VCaP (cell line): ENCODE data around the gene VIPR2.
"Not testable (repeated sequence)": the region's sequence is repeated elsewhere in the genome, so short reads cannot be mapped to it uniquely, and the experiment has no call there.

Experiments
- H3K27ac ChIP-seq: fragments of 450-650 bp; 2 replicates; pipeline ENCODE4 v1.5.1; 2017
- TF ChIP-seq, protein P1 (sequence below): fragments of 450-650 bp; conservative IDR thresholded peaks from 2 replicates; pipeline ENCODE4 v1.5.1; 2017; ENCODE audit warnings: mild to moderate bottlenecking, moderate library complexity

VIPR2 gene

DNA sequence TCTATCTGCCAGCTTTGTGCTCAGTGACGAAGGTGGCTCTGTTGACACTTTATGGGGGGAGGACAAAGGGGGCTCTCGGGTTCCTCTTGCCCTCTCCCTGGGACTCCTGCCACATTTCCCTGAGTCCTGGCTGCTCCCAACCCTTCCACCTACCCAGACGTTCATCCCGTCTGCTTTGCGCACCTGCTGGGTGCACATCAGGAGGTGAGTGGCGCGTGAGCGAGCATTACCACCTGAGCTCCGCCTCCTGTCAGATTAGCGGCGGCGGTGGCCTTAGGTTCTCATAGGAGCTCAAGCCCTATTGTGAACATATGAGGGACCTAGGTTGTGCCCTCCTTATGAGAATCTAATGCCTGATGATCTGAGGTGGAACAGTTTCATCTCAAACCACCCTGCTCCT is 151.1 kb downstream of the VIPR2 start:
- TF ChIP-seq, protein P1, sequence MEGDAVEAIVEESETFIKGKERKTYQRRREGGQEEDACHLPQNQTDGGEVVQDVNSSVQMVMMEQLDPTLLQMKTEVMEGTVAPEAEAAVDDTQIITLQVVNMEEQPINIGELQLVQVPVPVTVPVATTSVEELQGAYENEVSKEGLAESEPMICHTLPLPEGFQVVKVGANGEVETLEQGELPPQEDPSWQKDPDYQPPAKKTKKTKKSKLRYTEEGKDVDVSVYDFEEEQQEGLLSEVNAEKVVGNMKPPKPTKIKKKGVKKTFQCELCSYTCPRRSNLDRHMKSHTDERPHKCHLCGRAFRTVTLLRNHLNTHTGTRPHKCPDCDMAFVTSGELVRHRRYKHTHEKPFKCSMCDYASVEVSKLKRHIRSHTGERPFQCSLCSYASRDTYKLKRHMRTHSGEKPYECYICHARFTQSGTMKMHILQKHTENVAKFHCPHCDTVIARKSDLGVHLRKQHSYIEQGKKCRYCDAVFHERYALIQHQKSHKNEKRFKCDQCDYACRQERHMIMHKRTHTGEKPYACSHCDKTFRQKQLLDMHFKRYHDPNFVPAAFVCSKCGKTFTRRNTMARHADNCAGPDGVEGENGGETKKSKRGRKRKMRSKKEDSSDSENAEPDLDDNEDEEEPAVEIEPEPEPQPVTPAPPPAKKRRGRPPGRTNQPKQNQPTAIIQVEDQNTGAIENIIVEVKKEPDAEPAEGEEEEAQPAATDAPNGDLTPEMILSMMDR = no peak
- no peak overlapping the region for H3K27ac ChIP-seq

DNA sequence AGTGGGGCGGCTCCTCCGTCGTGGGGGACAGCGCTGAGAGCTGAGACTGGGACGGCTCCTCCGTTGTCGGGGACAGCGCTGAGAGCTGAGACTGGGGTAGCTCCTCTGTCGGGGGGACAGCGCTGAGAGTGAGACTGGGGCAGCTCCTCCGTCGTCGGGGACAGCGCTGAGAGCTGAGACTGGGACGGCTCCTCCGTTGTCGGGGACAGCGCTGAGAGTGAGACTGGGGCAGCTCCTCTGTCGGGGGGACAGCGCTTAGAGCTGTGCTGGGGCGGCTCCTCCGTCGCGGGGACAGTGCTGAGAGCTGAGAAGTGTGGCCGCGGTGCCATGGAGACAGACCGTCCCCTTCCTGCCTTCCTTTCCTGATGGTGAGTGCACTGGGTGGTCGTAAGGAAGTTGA is 151.9 kb downstream of the VIPR2 start:
- TF ChIP-seq, protein P1 = no peak
- no peak overlapping the region for H3K27ac ChIP-seq

DNA sequence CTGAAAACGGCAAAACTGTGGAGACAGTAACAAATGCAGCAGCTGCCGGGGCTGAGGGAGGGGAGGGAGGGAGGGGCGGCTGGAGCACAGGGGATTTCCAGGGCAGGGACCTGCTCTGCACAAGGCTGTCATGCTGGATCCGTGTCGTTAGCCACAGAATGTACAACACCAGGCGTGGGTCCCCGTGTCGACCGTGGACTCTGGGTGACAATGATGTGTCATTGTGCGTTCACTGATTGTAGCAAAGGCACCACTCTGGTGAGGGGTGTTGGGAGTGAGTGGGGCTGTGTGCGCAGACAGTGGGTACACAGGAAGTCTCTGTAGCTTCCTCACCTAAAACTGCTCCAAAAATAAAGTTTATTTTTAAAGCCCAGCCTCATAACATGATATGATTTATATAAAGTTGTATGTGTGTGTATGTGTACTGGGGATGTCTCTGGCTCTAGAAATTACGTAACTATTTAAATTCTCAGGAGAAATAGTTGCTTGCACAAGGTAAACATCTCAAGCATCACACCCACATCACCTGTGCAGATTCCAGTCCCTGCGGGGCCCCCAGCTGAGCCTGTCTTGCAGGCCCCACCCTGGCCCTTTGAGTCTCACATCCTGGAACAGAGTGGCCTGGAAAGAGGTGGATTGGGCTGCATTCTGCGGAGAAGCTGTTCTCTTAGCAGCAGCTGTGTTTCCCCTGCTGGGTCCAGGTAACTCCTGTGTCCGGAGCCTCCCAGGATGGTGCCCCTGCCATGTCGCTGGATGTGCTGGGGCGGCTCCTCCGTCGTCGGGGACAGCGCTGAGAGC is 152.6 kb downstream of the VIPR2 start:
- TF ChIP-seq, protein P1 = no peak

DNA sequence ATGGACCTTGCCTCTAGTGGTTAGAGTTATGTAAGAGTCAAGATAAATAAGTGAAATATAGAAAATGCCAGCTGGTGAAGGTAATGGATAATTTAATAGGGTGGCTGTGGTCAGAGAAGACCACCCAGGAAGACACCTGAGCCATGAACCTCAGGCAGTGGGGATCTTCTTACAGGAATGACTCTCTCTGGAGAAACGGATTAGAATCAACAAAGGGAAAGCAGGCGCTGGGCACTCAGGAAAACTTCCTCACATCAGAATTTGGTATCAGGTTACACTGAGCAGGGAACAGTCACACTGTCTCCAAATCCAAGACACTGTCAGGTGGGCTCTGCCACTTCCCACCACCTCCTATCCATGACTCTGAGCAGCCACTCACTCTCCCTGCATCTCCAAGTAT is 155.7 kb downstream of the VIPR2 start:
- TF ChIP-seq, protein P1 = no peak

More for the DNA sequence above, 152.6 kb downstream of the VIPR2 start:
- H3K27ac ChIP-seq = no peak overlapping the region

DNA sequence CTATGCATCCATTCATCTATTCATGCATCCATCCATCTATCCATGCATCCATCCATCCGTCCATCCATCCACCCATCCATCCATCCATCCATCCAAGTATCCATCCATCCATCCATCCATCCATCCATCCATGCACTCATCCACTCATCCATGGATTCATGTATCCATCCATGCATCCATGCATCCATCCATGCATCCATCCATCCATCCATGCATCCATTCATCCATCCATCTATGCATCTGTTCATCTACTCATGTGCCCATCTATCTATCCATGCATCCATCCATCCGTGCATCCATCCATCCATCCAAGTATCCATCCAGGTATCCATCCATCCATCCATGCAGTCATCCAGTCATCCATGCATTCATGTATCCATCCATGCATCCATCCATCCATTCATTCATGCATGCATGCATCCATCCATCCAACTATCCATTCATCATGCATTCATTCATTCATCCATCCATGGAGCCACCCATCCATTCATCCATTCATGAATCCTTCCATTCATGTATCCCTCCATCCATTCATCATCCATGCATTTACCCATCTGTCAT is 156.3 kb downstream of the VIPR2 start:
- TF ChIP-seq, protein P1 = no peak
- H3K27ac ChIP-seq = no peak overlapping the region

More for the DNA sequence above, 155.7 kb downstream of the VIPR2 start:
- no peak overlapping the region for H3K27ac ChIP-seq

DNA sequence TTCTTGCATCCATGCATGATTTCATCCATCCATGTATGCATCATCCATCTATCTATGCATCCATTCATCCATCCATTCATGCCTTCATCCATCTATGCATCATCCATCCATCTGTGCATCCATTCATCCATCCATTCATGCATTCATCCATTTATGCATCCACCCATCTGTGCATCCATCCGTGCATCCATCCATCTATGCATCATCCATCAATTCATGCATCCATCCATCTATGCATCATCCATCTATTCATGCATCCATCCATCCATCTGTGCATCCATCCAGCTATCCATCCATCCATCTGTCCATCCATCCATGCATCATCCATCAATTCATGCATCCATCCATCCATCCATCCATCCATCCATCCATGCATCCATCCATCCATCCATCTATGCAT is 157.0 kb downstream of the VIPR2 start:
- TF ChIP-seq, protein P1 = no peak
- no peak overlapping the region for H3K27ac ChIP-seq

DNA sequence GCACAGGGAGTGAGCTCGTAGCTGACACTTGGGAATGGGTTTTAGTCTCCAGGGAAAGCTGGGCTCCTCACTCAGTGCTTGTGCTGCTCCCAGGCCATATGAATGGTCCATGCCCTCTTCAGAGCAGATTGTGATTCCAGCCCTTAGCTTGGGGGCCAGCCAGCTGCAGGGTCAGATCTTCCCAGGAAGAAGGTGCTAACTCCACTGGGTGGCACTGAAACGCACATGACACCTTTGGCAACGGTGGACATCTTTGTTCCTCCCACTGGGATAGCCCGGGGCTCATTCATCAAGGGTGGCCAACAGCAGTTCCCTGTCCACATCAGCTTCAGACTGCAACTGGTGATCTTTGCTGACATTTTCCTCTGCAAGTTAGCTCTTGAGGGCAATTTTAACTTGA is 159.1 kb downstream of the VIPR2 start:
- TF ChIP-seq, protein P1 = no peak
- no peak overlapping the region for H3K27ac ChIP-seq

DNA sequence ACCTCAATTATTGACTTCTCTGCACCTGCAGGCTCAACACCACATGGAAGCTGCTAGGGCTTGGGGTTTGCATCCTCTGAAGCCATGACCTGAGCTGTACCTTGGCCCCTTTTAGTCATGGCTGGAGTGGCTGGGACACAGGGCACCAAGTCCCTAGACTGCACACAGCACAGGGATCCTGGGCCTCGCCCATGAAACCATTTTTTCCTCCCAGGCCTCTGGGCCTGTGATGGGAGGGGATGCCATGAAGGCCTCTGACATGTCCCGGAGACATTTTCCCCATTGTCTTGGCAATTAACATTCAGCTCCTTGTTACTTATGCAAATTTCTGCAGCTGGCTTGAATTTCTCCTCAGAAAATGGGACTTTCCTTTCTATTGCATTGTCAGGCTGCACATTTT is 160.7 kb downstream of the VIPR2 start:
- H3K27ac ChIP-seq = not testable (repeated sequence)

DNA sequence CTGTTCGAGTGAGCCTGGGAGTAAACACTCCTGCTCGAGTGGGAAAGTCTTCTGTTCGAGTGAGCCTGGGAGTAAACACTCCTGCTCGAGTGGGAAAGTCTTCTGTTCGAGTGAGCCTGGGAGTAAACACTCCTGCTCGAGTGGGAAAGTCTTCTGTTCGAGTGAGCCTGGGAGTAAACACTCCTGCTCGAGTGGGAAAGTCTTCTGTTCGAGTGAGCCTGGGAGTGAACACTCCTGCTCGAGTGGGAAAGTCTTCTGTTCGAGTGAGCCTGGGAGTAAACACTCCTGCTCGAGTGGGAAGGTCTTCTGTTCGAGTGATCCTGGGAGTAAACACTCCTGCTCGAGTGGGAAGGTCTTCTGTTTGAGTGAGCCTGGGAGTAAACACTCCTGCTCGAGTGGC is 162.6 kb downstream of the VIPR2 start:
- H3K27ac ChIP-seq = not testable (repeated sequence)
